ENCODE data around the gene ZNF264.

ZNF264 gene

GRCh38 chr19:57210381-57210780 is 19.1 kb downstream of the ZNF264 start:
- TF ChIP-seq POLR2A (IDR thresholded peaks at IDR 0.05; ENCODE audit: low read depth, low read length) (no peak), TAF1 (IDR thresholded peaks at IDR 0.05; ENCODE audit: borderline replicate concordance, low read depth, low read length) (no peak), POLR2AphosphoS5 (IDR thresholded peaks at IDR 0.05; ENCODE audit: low read depth, low read length) (no peak)
- FAIRE-seq, result no peak
- no peak for DNase-seq (ENCODE audit: insufficient read length)

GRCh38 chr19:57212109-57212508 is 20.8 kb downstream of the ZNF264 start:
- FAIRE-seq (no peak), DNase-seq (ENCODE audit: insufficient read length) (no peak)
- TF ChIP-seq TAF1 (IDR thresholded peaks at IDR 0.05; ENCODE audit: borderline replicate concordance, low read depth, low read length) (no peak), POLR2AphosphoS5 (IDR thresholded peaks at IDR 0.05; ENCODE audit: low read depth, low read length) (no peak), POLR2A (IDR thresholded peaks at IDR 0.05; ENCODE audit: low read depth, low read length) (no peak)

GRCh38 chr19:57227502-57227901 is 36.2 kb downstream of the ZNF264 start:
- no peak for TF ChIP-seq TAF1 (IDR thresholded peaks at IDR 0.05; ENCODE audit: borderline replicate concordance, low read depth, low read length)
- TF ChIP-seq POLR2AphosphoS5 (IDR thresholded peaks at IDR 0.05; ENCODE audit: low read depth, low read length), result no peak
- TF ChIP-seq POLR2A (IDR thresholded peaks at IDR 0.05; ENCODE audit: low read depth, low read length), result no peak
- DNase-seq (ENCODE audit: insufficient read length) (no peak), FAIRE-seq (no peak)

GRCh38 chr19:57231686-57232085 is 40.4 kb downstream of the ZNF264 start:
- FAIRE-seq (no peak), DNase-seq (ENCODE audit: insufficient read length) (no peak)
- TF ChIP-seq POLR2A (IDR thresholded peaks at IDR 0.05; ENCODE audit: low read depth, low read length) (no peak), TAF1 (IDR thresholded peaks at IDR 0.05; ENCODE audit: borderline replicate concordance, low read depth, low read length) (no peak), POLR2AphosphoS5 (IDR thresholded peaks at IDR 0.05; ENCODE audit: low read depth, low read length) (no peak)

DNA sequence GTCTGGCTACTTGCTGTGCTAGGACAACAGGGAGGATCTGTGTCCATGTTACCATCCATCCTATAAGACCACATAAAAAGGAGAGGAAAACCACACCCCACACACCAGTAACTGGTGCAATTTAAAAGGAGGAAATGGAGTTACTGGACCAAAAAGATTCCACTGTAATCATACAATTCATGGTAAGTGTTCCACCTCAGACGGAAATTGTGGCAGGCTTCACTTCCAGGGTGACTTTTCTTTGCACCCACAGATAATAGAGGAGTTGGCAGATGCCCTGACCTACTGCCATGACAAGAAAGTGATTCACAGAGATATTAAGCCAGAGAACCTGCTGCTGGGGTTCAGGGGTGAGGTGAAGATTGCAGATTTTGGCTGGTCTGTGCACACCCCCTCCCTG is 41.9 kb downstream of the ZNF264 start:
- TF ChIP-seq POLR2AphosphoS5 (IDR thresholded peaks at IDR 0.05; ENCODE audit: low read depth, low read length) (no peak), POLR2A (IDR thresholded peaks at IDR 0.05; ENCODE audit: low read depth, low read length) (no peak), TAF1 (IDR thresholded peaks at IDR 0.05; ENCODE audit: borderline replicate concordance, low read depth, low read length) (no peak)
- DNase-seq (ENCODE audit: insufficient read length) (no peak), FAIRE-seq (no peak)

- DNase-seq (ENCODE audit: insufficient read length), result no peak
- no peak for FAIRE-seq
- no peak for TF ChIP-seq POLR2AphosphoS5 (IDR thresholded peaks at IDR 0.05; ENCODE audit: low read depth, low read length)
- no peak for TF ChIP-seq POLR2A (IDR thresholded peaks at IDR 0.05; ENCODE audit: low read depth, low read length)
Observed at GRCh38 chr19:57239982-57240310, 48.6 kb downstream of the ZNF264 start.

GRCh38 chr19:57240311-57241090 is 49.2 kb downstream of the ZNF264 start, which contains the start of gene ZNF805:
TSS of gene ZNF805 (plus strand) at chr19:57240632. CDS start at chr19:57240892, 260 bp downstream.
- TF ChIP-seq POLR2A (IDR thresholded peaks at IDR 0.05; ENCODE audit: low read depth, low read length) (peak; percentile 73; the same call in 1 of the 2 replicates), TAF1 (IDR thresholded peaks at IDR 0.05; ENCODE audit: borderline replicate concordance, low read depth, low read length) (no peak), POLR2AphosphoS5 (IDR thresholded peaks at IDR 0.05; ENCODE audit: low read depth, low read length) (peak; percentile 62; the same call in 1 of the 2 replicates)
- FAIRE-seq, result peak; percentile 99

GRCh38 chr19:57241176-57241575 is 49.9 kb downstream of the ZNF264 start:
- TF ChIP-seq TAF1 (IDR thresholded peaks at IDR 0.05; ENCODE audit: borderline replicate concordance, low read depth, low read length), result no peak
- no peak for TF ChIP-seq POLR2AphosphoS5 (IDR thresholded peaks at IDR 0.05; ENCODE audit: low read depth, low read length)
- TF ChIP-seq POLR2A (IDR thresholded peaks at IDR 0.05; ENCODE audit: low read depth, low read length), result no peak
- DNase-seq (ENCODE audit: insufficient read length) (no peak), FAIRE-seq (no peak)

More at GRCh38 chr19:57240311-57241090, 49.2 kb downstream of the ZNF264 start, which contains the start of gene ZNF805:
- DNase-seq (ENCODE audit: insufficient read length), result peak; percentile 95

GRCh38 chr19:57242821-57243220 is 51.5 kb downstream of the ZNF264 start:
- DNase-seq (ENCODE audit: insufficient read length) (no peak), FAIRE-seq (no peak)
- TF ChIP-seq POLR2A (IDR thresholded peaks at IDR 0.05; ENCODE audit: low read depth, low read length) (no peak), TAF1 (IDR thresholded peaks at IDR 0.05; ENCODE audit: borderline replicate concordance, low read depth, low read length) (no peak), POLR2AphosphoS5 (IDR thresholded peaks at IDR 0.05; ENCODE audit: low read depth, low read length) (no peak)

DNA sequence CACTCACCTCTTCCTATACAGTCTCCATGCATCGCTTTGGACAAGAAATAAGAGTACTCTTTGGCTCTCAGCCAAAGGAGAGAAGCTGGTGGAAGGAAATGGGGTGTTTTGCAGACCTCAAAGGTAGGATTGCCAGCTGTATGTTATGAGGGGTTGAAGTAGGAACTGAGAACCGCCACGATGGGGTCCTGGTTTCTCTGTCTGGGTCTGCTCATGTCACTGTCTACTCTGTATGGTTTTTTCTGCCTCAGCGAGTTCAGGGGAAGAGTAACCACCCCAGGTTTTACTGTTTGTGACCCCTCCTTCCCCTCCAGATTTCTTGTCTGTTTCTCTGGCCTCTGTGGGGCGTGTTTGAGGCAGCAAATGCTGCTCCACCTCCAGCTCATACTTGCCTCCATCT is 53.2 kb downstream of the ZNF264 start:
- no peak for DNase-seq (ENCODE audit: insufficient read length)
- no peak for FAIRE-seq
- TF ChIP-seq POLR2A (IDR thresholded peaks at IDR 0.05; ENCODE audit: low read depth, low read length) (no peak), POLR2AphosphoS5 (IDR thresholded peaks at IDR 0.05; ENCODE audit: low read depth, low read length) (no peak), TAF1 (IDR thresholded peaks at IDR 0.05; ENCODE audit: borderline replicate concordance, low read depth, low read length) (no peak)

DNA sequence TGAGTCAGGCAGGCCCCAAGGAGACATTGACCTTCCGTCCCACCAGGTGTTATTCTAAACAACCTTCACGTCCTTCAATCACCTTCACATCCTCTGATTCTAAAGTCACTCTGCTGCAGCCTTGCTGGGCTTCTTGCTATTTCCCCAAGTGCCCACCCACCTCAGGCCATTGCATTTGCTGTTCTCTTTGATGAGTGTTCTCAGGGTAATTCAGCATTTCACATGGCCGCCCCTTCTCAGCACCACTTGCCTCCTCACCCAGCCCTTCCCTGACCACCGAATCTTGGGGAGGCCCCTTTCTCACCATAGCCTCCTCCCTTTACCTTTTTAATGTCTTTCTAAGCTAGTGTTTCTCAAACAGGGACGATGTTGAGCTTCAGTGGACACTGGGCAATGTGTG is 53.8 kb downstream of the ZNF264 start:
- DNase-seq (ENCODE audit: insufficient read length) (no peak), FAIRE-seq (no peak)
- TF ChIP-seq POLR2AphosphoS5 (IDR thresholded peaks at IDR 0.05; ENCODE audit: low read depth, low read length), result no peak
- TF ChIP-seq POLR2A (IDR thresholded peaks at IDR 0.05; ENCODE audit: low read depth, low read length), result no peak
- no peak for TF ChIP-seq TAF1 (IDR thresholded peaks at IDR 0.05; ENCODE audit: borderline replicate concordance, low read depth, low read length)

- no peak for FAIRE-seq
Observed at GRCh38 chr19:57245959-57246358, 54.7 kb downstream of the ZNF264 start.

More at GRCh38 chr19:57245959-57246358, 54.7 kb downstream of the ZNF264 start:
- no peak for DNase-seq (ENCODE audit: insufficient read length)
- TF ChIP-seq TAF1 (IDR thresholded peaks at IDR 0.05; ENCODE audit: borderline replicate concordance, low read depth, low read length) (no peak), POLR2AphosphoS5 (IDR thresholded peaks at IDR 0.05; ENCODE audit: low read depth, low read length) (no peak), POLR2A (IDR thresholded peaks at IDR 0.05; ENCODE audit: low read depth, low read length) (no peak)
